IPS-NIHi11 (cell line): ENCODE data around the gene RLN2.
A peak's percentile ranks its signal among the peaks of the same experiment; 100 is the strongest.
"Not testable (repeated sequence)": the region's sequence is repeated elsewhere in the genome, so short reads cannot be mapped to it uniquely, and the experiment has no call there.

Experiments used
- DNase-seq: peaks from one replicate; pipeline ENCODE4 v3.0.0; 2012; ENCODE audit warnings: mixed read lengths, low spot score

Gene RLN2, protein sequence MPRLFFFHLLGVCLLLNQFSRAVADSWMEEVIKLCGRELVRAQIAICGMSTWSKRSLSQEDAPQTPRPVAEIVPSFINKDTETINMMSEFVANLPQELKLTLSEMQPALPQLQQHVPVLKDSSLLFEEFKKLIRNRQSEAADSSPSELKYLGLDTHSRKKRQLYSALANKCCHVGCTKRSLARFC

DNA sequence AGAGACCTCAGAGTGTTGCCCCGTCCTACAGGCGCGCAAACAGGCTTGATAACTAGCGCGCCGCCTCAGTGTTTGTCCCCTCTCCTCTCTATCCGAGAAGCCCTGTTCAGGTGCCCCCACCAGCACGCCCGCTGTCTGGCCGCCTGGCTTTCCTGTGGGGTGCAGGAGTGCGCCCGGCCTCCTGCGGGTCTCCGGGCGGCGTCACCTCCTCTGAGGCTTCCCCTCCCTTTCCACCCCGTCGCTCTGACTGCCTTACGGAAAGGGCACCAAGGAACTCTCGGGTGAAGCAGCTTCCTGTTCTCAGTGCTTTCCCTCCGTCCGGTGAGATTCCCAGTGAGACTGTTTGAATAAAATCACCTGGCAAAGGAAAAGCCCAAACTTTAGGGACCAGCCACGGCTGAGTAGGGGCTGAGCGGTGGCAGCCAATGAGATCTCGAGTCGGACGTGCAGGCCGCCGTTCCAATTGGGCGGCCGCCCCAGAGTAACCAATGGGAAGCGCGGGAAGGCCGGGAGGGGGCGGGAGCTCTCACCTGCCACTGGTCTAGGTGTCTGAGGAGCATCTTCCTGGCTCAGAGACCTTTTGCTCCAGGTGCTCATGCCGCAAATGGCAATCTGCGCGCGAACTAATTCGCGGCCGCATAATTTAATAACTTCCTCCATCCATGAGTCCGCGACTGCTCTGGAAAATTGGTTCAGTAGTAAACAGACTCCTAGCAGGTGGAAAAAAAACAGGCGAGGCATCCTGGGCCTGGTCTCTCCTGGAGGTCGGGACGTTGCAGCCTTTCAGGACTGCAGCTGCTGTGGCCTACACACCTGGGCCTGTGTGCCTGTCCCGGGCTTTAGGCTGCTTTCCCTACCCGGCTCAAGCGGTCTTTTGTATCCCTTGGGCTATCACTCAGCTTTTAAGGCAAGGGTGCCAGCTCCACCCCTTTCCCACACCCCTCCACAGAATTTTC lies at the start of gene RLN2:
TSS of gene RLN2 (minus strand) at position 877 of the 956 bp plus-strand sequence. CDS start at position 741, 136 bp downstream.
- DNase-seq, result not testable (repeated sequence)

DNA sequence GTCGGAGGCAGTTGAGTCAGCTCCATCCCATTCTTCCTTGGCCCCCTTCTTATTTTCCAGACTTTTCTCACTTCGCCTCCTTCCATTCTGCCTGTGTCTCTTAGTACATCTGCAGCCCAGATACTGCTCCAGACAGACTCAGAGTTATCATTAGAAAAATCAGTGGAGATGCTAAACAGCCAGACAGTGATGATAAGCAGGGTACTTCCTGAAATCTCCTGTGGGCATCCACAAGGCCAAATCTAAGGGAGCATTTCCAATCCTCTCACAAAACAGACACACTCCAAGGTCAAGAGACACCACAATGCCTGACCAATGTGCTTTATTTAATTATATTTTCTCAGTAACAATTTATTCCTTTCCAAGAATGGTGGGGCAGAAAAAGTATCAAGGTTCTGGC lies 49.7 kb upstream of the RLN2 start:
- DNase-seq, result no peak

DNA sequence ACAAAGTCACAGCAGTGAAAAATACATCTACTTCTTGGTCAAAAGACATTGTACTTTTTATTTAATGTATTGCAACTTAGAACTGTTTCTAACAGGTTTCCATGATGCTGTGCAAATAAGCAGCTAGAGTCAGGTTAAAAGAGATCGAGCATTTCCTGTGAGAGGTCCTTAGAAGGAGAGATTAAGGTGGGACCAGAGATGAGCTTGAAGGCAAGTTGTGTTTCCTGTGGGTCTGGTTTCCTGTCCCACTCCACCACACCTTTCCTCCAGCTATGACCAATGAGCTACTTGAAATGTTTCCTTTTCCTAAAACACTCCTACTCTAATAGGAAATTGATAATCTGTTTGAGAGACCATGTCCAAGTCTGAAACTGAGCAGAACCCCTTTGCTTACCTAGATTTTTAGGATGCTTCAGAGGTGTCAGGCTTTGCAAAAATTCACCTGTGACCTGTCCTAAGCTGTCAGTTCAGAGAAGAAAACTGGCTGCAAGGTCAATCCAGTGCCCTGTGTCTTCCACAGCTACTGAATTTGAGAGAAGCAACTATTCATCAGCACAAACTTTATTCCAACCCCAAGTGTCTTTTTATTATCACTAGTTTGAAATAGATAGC lies 48.2 kb upstream of the RLN2 start:
- no peak for DNase-seq

DNA sequence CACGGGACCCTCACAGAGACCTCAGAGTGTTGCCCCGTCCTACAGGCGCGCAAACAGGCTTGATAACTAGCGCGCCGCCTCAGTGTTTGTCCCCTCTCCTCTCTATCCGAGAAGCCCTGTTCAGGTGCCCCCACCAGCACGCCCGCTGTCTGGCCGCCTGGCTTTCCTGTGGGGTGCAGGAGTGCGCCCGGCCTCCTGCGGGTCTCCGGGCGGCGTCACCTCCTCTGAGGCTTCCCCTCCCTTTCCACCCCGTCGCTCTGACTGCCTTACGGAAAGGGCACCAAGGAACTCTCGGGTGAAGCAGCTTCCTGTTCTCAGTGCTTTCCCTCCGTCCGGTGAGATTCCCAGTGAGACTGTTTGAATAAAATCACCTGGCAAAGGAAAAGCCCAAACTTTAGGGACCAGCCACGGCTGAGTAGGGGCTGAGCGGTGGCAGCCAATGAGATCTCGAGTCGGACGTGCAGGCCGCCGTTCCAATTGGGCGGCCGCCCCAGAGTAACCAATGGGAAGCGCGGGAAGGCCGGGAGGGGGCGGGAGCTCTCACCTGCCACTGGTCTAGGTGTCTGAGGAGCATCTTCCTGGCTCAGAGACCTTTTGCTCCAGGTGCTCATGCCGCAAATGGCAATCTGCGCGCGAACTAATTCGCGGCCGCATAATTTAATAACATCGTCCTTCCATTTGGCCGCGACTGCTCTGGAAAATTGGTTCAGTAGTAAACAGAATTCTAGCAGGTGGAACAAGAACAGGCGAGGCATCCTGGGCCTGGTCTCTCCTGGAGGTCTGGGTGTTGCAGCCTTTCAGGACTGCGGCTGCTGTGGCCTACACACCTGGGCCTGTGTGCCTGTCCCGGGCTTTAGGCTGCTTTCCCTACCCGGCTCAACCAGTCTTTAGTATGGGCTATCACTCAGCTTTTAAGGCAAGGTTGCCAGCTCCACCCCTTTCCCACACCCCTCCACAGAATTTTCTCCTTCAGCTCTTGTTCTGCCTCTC lies 34.8 kb upstream of the RLN2 start, which contains the start of gene RLN1:
TSS of gene RLN1 (minus strand) at position 885 of the 990 bp plus-strand sequence. CDS start at position 755, 130 bp downstream.
- DNase-seq, result peak; percentile 7

DNA sequence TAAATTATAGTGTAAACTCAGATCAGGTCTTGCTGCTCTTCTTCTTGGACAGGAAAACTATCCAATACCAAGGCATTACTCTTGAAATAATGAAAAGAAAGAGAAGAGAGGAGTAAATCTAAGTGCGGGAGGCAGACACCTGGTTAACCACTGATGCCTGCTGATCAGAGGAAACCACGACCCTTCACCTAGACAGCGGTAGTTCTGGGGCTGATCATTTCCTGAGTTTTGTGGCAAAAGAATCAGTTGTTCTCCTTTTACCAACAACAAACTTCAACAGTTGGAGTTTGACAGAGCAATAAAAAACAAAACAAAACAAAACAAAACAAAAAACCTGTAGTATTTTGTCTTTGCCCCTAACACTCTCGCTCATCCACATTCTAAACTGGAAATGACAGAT lies 32.2 kb upstream of the RLN2 start:
- no peak for DNase-seq

DNA sequence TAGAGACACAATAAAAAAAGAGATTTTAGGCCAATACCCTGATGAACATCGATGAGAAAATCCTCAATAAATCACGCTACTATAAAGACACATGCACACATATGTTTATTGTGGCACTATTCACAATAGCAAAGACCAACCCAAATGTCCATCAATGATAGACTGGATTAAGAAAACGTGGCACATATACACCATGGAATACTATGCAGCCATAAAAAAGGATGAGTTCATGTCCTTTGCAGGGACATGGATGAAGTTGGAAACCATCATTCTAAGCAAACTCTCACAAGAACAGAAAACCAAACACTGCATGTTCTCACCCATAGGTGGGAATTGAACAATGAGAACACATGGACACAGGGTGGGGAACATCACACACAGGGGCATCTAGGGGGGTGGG lies 26.8 kb upstream of the RLN2 start:
- DNase-seq, result not testable (repeated sequence)

DNA sequence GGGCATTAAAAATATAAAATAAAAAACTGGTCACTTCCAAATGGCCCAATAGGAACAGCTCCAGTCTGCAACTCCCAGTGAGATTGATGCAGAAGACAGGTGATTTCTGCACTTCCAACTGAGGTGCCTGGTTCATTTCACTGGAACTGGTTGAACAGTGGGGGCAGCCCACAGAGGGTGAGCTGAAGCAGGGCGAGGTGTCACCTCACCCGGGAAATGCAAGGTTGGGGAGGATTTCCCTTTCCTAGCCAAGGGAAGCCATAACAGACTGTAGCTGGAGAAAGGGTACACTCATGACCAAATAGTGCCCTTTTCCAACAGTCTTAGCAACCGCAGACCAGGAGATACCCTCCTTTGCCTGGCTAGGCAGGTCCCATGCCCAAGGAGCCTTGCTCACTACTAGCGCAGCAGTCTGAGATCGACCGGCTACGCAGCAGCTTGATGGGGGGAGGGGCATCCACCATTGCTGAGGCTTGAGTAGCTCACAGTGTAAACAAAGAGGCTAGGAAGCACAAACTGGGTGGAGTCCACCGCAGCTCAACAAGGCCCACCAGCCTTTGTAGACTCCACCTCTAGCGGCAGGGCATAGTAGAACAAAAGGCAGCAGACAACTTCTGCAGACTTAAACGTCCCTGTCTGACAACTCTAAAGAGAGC lies 22.5 kb upstream of the RLN2 start:
- peak; percentile 19 for DNase-seq

DNA sequence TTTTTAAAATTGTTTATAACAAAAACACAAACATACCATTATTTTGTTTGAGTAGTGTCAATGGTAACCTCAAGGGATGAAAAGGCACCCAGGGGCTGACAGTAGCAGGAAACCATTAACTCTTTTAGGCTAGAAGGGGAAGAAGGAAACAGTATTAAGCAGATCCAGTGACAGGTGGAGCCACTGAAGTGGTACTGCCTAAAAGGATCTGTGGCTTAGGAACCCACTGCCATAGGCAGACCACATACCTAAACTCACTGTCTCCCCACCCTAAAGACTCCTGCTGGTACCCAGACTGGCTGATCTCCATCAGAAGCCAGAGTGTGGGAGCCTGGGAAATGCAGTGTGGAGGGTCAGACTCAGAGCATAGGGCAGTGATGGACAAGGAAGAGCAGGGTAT lies 21.7 kb upstream of the RLN2 start:
- no peak for DNase-seq

DNA sequence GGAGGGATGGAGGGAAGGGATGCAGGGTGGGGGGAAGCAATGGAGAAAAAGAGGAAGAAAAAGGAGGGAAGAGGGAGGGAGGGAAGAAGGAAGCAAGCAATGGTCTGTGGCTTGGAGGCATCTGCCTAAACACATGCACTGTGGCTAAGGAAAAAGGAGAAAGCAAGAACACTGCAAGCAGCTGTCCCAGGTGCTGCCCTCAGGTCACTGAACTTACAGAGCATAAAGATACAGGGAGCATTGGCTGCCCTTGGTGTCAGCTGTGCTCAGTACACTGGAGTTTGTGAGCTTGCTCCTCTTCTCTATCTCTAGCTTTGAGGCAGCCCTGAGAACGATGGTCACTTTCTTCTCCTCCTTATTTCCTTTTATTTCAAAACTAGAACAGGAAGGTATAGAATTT lies 17.1 kb upstream of the RLN2 start:
- DNase-seq, result not testable (repeated sequence)

DNA sequence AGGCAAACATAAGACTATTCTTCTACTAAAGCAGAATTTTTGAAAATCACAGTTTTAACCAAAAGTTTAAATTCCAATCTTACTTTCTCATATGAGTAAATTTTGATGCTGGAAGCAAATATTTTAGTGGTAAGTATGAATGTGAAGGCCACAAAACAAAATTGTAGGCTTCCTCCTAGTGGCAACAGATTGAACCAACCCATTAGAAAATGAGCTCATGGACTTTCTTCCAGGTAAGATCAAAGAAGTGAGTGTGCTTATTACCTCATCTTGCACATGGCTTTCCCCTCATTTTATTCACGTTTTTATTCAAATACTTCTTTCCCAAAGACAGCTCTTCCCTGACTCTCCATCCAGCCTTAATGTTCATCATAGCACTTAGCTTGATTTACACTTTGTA lies 16.5 kb upstream of the RLN2 start:
- DNase-seq, result no peak

DNA sequence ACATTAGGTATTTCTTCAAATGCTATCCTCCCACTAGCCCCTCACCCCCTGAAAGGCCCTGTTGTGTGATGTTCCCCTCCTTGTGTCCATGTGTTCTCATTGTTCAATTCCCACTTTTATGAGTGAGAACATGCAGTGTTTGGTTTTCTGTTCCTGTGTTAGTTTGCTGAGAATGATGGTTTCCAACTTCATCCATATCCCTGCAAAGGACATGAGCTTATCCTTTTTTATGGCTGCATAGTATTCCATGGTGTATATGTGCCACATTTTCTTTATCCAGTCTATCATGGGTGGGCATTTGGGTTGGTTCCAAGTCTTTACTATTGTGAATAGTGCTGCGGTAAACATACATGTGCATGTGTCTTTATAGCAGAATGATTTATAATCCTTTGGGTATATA lies 11.9 kb upstream of the RLN2 start:
- DNase-seq, result not testable (repeated sequence)

DNA sequence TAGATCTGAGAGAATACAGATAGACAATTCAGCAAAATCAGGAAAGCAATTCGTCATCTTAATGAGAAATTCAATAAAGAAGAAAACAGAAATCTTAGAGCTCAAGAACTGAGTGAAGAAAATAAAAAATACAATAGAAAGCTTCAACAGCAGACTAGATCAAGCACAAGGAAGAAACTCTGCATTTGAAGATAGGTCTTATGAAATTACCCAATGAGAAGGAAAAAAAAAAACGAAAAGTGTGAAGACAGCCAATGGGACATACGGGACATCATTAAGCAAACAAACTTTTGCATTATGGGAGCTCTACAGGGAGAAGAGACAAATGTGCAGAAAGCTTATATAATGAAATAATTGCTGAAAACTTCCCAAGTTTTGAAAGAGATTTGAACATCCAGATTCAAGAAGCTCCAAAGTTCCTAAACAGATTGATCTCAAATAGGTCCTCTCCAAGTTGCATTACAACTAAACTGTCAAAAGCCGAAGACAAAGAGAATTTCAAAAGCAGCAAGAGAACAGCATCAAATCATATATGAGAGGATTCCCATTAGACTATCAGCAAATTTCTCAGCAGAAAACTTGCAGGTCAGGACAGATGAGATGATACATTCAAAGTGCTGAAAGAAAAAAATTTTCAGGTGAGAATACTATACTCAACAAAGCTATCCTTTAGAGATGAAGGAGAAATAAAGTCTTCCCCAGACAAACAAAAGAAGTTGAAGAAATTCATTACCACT lies 10.8 kb upstream of the RLN2 start:
- no peak for DNase-seq

DNA sequence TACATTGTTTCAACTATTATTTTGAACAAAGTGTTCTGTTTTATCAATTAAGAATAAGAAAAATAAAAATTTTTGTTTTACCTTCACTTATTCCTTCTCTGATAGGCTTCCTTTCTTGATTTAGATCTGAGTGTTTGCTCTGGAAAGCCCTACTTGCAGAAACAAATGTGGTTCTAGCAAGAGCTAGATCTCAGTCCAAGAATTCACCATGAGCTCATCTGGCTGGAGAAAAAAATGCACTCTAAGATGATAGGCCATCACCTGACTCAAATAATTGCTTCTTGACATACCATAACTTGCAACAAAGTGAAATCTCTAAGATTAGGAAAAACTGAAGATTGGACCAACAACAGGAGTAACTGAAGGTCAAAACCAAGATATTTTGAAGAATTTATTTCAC lies 6.3 kb upstream of the RLN2 start:
- DNase-seq, result no peak

DNA sequence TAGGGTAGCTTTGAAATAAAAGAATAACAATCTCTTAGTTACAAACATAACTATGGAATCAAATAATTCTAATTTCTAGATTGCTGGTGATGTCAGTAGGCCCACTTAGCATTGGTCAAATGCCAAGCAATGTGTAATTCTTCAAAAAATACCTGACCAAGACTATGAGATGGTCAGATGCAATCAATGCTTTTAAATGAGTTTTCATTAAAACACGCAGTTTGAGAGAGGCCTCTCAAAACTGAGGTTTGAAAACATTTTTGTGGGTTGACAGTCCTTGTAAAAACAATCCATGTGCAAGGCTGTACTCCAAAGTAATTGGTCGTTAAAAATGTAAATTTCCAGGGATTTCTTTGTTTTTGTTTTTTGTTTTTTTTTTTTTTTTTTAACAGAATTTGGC lies 1.2 kb upstream of the RLN2 start:
- DNase-seq, result no peak

DNA sequence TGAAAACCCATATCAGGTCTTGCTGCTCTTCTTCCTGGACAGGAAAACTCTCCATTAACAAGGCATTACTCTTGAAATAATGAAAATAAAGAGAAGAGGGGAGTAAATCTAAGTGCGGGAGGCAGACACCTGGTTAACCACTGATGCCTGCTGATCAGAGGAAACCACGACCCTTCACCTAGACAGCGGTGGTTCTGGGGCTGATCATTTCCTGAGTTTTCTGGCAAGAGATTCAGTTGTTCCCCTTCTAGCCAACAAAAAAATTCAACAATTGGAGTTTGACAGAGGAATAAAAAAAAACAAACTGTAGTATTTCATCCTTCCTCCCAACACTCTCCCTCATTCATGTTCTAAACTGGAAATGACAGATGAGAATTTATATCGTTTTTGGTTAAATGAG lies 3.0 kb downstream of the RLN2 start:
- DNase-seq, result no peak

DNA sequence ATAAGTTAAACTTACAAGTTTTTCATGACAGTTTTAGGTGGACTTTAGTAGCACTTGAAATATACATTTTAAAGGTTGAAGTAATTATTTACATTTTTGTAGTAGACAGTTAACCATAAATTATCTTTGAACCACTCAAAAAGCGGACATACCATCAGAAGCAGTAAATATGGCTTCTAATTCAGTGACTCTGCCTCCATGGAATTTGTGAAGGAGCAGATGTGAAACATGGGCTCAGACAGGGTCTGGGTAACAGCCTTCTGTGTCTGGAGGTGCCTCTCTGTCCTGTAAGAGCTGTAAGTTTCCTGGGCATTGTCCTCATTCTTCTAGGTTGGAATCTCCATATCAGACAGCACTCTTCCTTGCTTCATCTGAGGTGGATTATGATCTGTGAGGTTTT lies 12.4 kb downstream of the RLN2 start:
- DNase-seq, result no peak

DNA sequence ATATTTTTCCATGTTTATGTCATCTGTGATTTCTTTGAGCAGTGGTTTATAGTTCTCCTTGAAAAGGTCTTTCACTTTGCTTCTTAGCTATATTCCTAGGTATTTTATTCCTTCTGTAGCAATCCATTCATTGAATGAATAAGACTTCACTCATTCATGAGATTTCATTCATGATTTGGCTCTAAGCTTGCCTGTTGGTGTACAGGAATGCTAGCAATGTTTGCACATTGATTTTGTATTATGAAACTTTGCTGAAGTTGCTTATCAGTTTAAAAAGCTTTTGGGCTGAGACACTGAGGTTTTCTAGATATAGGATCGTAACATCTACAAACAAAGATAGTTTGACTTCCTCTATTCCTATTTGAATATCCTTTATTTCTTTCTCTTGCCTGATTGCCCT lies 15.9 kb downstream of the RLN2 start:
- no peak for DNase-seq

DNA sequence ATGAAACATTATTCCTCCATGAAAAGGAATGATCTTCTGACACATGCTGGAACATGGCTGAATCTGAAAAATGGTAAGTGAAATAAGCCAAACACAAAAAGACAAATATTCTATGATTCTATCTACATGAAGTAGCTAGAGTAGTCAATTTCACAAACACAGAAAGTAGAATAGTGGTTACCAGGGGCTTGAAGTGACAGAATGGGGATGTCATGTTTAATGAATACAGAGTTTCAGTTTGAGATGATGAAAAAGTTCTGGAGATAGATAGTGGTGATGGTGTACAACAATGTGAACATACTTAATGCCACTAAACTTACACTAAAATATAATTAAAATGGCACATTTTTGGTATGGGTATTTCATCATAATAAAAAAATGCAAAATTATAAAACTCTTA lies 18.3 kb downstream of the RLN2 start:
- no peak for DNase-seq

DNA sequence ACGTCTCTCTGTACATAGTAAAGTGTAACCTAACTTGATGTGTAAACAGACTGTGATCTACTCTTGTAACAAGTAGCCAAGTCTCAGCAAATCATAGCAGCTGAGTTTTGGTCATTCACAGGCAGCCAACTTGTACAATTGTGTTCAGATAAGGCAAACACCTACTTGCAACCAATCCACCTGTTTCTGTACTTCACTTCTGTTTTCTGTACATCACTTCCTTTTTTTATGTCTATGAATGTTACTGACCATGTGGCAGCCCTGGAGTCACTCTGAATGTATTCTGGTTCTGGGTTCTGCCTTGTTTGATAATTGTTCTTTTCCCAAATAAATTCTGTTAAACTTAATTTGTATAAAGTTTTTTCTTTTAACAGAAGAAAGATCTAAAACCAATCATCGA lies 26.0 kb downstream of the RLN2 start:
- DNase-seq, result no peak

DNA sequence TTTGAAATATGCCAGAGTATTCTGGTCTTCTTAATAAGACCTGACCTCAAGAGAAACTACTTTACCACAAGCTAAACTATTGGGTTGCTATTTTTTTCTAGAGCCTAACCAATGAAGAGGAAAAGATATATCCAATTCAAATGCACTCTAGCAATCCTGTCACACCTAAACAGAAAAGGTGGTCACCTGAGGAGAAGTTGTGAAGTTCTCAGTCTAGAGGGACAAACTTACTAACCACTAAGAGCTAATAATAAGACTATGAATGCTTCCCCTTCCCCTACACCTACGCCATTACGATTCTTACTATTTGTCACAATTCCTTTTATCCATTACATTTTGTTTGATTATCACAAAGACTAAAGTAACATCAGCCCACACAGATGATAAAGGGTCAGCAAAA lies 29.7 kb downstream of the RLN2 start:
- DNase-seq, result no peak
